Urothelium cell line (cell line): ENCODE results near the gene ABHD17C.
"Not testable (repeated sequence)": the region's sequence is repeated elsewhere in the genome, so short reads cannot be mapped to it uniquely, and the experiment has no call there.

ENCODE experiments used
- DNase-seq: peaks from one replicate; pipeline ENCODE4 v3.0.0; 2011; ENCODE audit warnings: low spot score, mixed read lengths
- FAIRE-seq: peaks from 2 replicates; lab custom pipeline; 2011; peaks lifted over from hg19 to GRCh38; lab: Jason Lieb, UNC

ABHD17C gene

GRCh38 chr15:80695099-80695910 lies at the start of gene ABHD17C:
Gene ABHD17C, plus strand, starts transcription at chr15:80695310. Its CDS starts 120 bp downstream, at chr15:80695430.
- FAIRE-seq (peak; percentile 40), DNase-seq (peak; percentile 85)

DNA sequence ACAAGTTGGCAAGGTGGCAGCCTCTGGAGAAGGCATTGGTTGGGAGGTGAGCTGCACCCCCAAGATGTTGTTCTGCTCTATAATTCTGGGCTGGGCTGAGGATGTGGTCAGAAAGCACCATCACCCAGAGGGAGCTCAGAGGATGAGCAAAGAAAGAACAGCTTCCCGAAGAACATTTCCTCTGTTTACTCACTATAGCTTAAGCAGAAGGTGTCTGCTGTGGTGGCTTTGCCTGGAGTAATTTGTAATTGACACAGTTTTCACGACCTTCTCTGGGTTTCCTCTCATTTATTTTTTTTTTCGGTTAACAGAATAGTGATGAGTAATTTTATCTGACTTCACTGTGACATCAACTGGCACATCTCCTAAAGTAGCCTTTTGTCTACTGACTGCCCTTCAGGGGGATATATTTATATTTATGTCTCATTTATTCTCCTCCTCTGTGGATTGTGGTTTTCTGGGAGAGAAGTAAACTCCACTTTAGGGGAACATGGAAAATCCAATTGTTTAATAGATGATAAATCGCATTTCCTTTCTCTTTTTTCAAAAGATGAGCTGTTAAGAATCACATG lies 49.5 kb upstream of the ABHD17C start:
- DNase-seq (no peak), FAIRE-seq (no peak)

DNA sequence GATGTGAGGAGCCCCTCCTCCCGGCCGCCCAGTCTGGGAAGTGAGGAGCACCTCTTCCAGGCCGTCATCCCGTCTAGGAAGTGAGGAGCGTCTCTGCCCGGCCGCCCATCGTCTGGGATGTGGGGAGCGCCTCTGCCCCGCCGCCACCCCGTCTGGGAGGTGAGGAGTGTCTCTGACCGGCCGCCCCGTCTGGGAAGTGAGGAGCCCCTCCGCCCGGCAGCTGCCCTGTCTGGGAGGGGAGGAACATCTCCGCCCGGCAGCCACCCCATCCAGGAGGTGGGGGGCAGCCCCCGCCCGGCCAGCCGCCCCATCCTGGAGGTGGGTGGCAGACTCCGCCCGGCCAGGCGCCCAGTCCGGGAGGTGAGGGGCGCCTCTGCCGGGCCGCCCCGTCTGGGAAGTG lies 47.7 kb upstream of the ABHD17C start:
- FAIRE-seq, result not testable (repeated sequence)

GRCh38 chr15:80654299-80654698 lies 40.8 kb upstream of the ABHD17C start:
- no peak for FAIRE-seq

More for the DNA sequence above, 47.7 kb upstream of the ABHD17C start:
- DNase-seq, result not testable (repeated sequence)

GRCh38 chr15:80659375-80659774 lies 35.7 kb upstream of the ABHD17C start:
- FAIRE-seq (no peak), DNase-seq (no peak)

More at GRCh38 chr15:80654299-80654698, 40.8 kb upstream of the ABHD17C start:
- no peak for DNase-seq

DNA sequence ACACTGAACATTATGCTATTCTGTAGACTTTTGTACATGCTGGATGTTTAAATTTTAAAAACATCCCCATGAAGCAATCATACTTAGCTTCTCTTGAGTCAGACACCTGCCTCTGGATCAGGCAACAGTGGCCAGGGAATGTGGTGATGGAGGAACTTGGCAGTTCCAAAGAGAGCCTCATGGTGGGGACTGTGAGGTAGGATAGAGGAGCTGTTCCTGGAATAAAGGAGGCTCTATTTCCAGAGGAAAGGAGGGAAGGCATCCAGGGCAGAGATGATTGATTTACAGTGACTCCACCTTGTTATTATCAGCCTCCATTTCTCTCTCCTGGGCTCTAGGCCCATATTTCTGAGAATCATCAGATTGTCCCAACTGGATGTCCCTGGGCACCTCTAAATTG lies 35.0 kb upstream of the ABHD17C start:
- DNase-seq (peak; percentile 58), FAIRE-seq (no peak)

GRCh38 chr15:80662129-80662528 lies 33.0 kb upstream of the ABHD17C start:
- FAIRE-seq, result no peak
- no peak for DNase-seq

DNA sequence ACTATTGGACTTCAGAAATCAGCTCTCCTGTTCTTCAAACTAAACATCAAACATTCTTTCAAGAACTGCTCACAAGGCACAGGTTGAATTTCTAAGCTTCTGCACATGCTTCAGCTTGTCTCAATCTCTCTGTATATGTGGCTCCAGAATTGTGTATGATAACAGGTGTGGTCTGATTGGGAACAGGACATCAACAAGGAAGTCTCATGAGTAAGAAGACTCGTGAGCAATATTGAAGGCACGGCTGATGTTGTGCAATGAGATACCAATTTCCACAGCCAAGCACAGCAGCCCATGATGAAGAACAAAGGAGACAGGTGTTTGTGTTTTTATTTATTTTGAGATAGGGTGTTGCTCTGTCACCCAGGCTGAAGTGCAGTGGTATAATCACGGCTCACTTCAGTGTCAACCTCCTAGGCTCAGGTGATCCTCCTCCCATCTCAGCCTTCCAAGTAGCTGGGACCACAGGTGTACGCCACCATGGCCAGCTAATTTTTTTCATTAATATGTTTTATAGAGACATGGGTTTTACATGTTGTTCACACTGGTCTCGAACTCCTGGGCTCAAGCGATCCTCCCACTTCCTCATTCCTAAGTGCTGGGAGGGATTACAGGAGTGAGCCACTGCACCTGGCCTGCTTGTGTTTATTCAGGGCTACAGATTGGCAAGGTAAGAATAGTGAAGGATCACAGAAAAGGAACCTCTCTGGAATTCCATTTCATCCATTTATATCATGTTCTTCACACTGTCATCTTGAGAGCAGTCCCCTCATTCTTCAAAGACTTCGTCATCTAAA lies 32.2 kb upstream of the ABHD17C start:
- DNase-seq (no peak), FAIRE-seq (no peak)

GRCh38 chr15:80665151-80665550 lies 30.0 kb upstream of the ABHD17C start:
- FAIRE-seq, result no peak
- no peak for DNase-seq

GRCh38 chr15:80667936-80668335 lies 27.2 kb upstream of the ABHD17C start:
- DNase-seq (no peak), FAIRE-seq (no peak)

- DNase-seq (no peak), FAIRE-seq (no peak)
Measured at GRCh38 chr15:80668546-80669236, 26.4 kb upstream of the ABHD17C start.

DNA sequence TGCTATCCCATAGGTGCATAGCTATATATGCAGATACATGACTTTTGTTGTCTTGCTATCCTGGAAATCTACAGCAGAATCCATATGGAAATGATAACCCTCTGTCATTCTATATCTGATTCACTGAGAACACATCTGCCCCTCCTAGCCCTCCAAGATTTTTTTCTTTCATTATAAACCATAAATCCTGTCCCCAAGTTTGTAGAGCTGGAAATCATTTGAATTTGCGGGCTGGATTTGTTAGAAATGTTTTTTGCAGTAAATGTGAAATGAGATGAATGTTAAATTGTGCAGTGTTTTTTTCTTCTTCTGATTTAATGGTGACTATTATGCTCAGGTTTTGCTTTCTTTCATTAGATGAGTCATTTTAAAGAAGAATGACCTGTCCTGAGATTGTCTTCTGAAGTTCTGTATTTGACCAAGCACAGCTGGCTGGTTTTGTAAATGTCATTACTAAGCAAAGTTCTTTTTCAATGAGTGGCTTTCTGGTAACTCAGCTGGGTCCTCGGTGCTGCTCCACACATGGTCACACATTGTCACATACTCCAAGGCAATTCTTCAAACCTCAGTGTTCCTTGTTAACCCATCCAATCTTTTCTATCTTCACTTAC lies 25.3 kb upstream of the ABHD17C start:
- no peak for DNase-seq
- FAIRE-seq, result no peak

- FAIRE-seq, result no peak
- DNase-seq, result no peak
Measured at GRCh38 chr15:80673561-80674244, 21.4 kb upstream of the ABHD17C start.

- DNase-seq (no peak), FAIRE-seq (no peak)
Measured at GRCh38 chr15:80674245-80674614, 20.9 kb upstream of the ABHD17C start.

DNA sequence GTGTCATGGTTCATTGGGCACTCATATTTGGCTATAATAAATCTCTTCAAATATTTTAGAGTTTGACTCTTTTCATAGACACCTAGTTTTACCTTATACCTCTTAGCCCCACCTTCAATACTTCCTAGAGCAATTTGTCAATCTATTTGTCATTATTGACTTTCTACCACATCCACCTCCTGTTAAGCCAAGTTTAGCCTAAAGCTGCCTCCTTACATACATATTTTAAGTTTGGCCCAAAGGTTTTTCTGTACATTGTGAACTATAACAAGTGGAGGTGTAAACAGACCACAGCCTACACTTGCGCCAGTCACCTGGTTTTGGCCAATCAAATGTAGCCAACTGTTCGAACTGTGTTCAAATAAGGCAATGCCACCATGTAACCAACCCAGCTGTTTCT lies 18.1 kb upstream of the ABHD17C start:
- FAIRE-seq, result no peak
- no peak for DNase-seq

DNA sequence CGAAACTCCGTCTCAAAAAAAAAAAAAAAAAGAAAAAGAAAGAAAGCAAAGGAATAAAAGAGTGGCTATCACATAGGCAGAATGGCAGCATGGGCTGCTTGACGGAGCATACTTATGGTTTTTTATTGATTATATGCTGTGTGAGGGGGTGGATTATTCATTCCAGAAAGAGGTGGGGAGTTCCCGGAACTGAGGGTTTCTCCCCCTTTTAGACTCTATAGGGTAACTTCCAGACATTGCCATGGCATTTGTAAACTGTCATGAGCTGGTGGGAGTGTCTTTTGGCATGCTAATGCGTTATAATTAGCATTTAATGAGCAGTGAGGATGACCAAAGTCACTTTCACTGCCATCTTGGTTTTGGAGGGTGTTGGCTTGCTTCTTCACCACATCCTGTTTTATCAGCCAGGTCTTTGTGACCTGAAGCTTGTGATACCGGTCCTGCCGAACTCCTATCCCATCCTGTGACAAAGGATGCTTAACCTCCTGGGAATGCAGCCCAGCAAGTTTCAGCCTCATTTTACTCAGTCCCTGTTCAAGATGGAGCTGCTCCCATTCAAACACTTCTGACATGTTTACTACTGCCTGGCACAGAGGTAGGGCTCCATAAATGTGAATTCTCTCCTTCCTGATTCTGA lies 15.8 kb upstream of the ABHD17C start:
- DNase-seq, result no peak
- no peak for FAIRE-seq

DNA sequence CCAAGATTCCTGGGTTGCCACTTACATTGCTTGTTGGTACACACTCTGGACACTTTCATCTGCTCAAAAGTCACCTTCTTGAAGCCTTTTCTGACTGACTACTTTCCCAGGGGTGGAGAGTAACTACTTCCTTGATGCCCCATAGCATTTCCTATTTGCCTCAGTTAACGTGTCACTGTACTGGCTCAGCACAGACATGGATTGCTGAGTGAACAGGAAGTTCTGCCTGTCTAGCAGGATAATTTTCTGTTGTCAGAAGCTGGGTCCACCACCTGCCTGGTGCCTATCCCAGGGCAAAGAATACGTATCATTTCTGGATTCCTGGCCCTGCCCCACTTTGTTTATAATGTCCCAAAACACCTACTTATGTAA lies 15.3 kb upstream of the ABHD17C start:
- FAIRE-seq (no peak), DNase-seq (no peak)

- DNase-seq, result no peak
- FAIRE-seq, result no peak
Measured at GRCh38 chr15:80682201-80682600, 12.9 kb upstream of the ABHD17C start.

GRCh38 chr15:80684697-80685096 lies 10.4 kb upstream of the ABHD17C start:
- DNase-seq, result no peak
- no peak for FAIRE-seq

DNA sequence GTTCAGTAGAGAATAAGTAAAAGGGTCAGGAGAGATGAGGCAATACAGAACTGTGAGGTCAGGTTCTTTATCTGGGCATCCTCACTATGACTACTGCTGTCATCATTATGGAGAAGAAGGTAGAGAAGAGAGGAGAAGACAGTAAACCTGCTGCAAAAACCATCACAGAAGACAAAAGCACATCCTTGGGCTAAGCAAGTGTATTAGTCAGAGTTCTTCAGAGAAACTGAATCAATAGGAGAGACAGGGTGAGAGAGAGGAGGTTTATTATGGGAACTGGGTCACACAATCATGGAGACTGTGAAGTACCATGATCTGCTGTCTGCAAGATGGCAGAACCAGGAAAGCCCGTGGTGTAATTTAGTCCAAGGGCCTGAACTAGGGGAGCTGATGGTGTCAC lies 9.5 kb upstream of the ABHD17C start:
- FAIRE-seq, result no peak
- DNase-seq, result no peak
